A549 (cell line): ENCODE measurements around the gene EIF2B5. TPM values are rescaled to one million over a fixed set of nuclear protein-coding genes. Genes with fewer than 3 reads are reported as not detected.

Experiments
- ATAC-seq, 2 experiments: fragments of 200-7000 bp in 1 of 2; fragments of >200 bp in 1 of 2; cut with Nextera tagmentation in 1 of 2; cut with Tn5 transposase in 1 of 2; 3 replicates each; pipeline versions ENCODE4 v1.8.0 to v1.9.1; 2018 to 2020; ENCODE audit warnings: mild to moderate bottlenecking in 1 of 2, moderate library complexity in 1 of 2
- CTCF ChIA-PET: fragments of 300-600 bp; sonication (Branson Sonifier 250); formaldehyde crosslinking; extraction: SDS; loops from one replicate; lab custom pipeline; 2021; ENCODE audit warnings: antibody characterized with exemption, inconsistent platforms; lab: Yijun Ruan, JAX
- POLR2A ChIA-PET: fragments of 350-600 bp; formaldehyde crosslinking; extraction: SDS; loops from one replicate; lab custom pipeline; 2021; ENCODE audit warnings: antibody characterized with exemption, inconsistent platforms; lab: Yijun Ruan, JAX
- DNase-seq, 2 experiments: peaks; one replicate each; pipeline versions ENCODE4 v3.0.0 to v3.0.0-alpha.2; 2011 to 2016; ENCODE audit warnings: low read depth in 1 of 2, low spot score in 1 of 2
- FAIRE-seq: peaks from 2 replicates; lab custom pipeline; 2011; peaks lifted over from hg19 to GRCh38; lab: Jason Lieb, UNC
- H3K27ac ChIP-seq, 2 experiments: fragments of >200 bp; sonication (Bioruptor Twin); formaldehyde crosslinking; 3 replicates each; pipeline ENCODE4 v1.5.1; 2016 to 2017
- H3K4me1 ChIP-seq: fragments of >200 bp; sonication (Bioruptor Twin); formaldehyde crosslinking; 3 replicates; pipeline ENCODE4 v1.6.1; 2016
- H3K4me2 ChIP-seq: fragments of >200 bp; sonication (Bioruptor Twin); formaldehyde crosslinking; 3 replicates; pipeline ENCODE4 v1.6.1; 2016
- H3K4me3 ChIP-seq: fragments of >200 bp; sonication (Bioruptor Twin); formaldehyde crosslinking; 3 replicates; pipeline ENCODE4 v1.5.1; 2016
- H3K9me3 ChIP-seq: fragments of >200 bp; sonication (Bioruptor Twin); formaldehyde crosslinking; 3 replicates; pipeline ENCODE4 v1.6.1; 2016
- ATOH8 ChIP-seq: fragments of 250-450 bp; sonication (Bioruptor Pico); IDR thresholded peaks from 2 replicates; pipeline ENCODE4 v1.5.0; 2020; ENCODE audit warnings: low read depth, mild to moderate bottlenecking, moderate library complexity
- BCL3 ChIP-seq: fragments of >200 bp; sonication (Bioruptor Twin); formaldehyde crosslinking; IDR thresholded peaks from 3 replicates; pipeline ENCODE4 v1.6.1; 2016
- CBX2 ChIP-seq: fragments of 200-600 bp; sonication (generic); IDR thresholded peaks from 2 replicates; pipeline ENCODE4 v1.6.1; 2016; ENCODE audit warnings: low read depth, mild to moderate bottlenecking, borderline replicate concordance
- CEBPB ChIP-seq, 2 experiments: fragments of >200 bp in 1 of 2; sonication (Bioruptor Twin) in 1 of 2; formaldehyde crosslinking in 1 of 2; IDR thresholded peaks; 2 replicates each; pipeline ENCODE4 v1.6.1; 2012 to 2016
- CHD4 ChIP-seq: fragments of 200-600 bp; sonication (generic); IDR thresholded peaks from 2 replicates; pipeline ENCODE4 v1.6.1; 2016; ENCODE audit warnings: antibody characterized with exemption, mild to moderate bottlenecking, borderline replicate concordance
- CTCF ChIP-seq: fragments of >200 bp; sonication (Bioruptor Twin); formaldehyde crosslinking; IDR thresholded peaks from 3 replicates; pipeline ENCODE4 v1.5.1; 2016
- EHMT2 ChIP-seq: fragments of 200-600 bp; sonication (generic); IDR thresholded peaks from 2 replicates; pipeline ENCODE4 v1.6.1; 2016; ENCODE audit warnings: antibody characterized with exemption, low read depth, mild to moderate bottlenecking, moderate library complexity
- FOSB ChIP-seq: fragments of 250-450 bp; sonication (Bioruptor Pico); IDR thresholded peaks from 2 replicates; pipeline ENCODE4 v1.5.0; 2020; ENCODE audit warnings: mild to moderate bottlenecking, moderate library complexity
- FOSL2 ChIP-seq, 2 experiments: fragments of 450-650 bp in 1 of 2; fragments of >200 bp in 1 of 2; sonication (Bioruptor Twin) in 1 of 2; formaldehyde crosslinking; IDR thresholded peaks; 2 replicates each; pipeline versions ENCODE4 v1.5.0 to v1.6.1; 2016 to 2020; ENCODE audit warnings: mild to moderate bottlenecking in 1 of 2, moderate library complexity in 1 of 2
- HES2 ChIP-seq: fragments of >200 bp; sonication (Bioruptor Twin); formaldehyde crosslinking; IDR thresholded peaks from 2 replicates; pipeline ENCODE4 v1.6.1; 2016
- HEYL ChIP-seq: fragments of 250-450 bp; sonication (Bioruptor Pico); IDR thresholded peaks from 2 replicates; pipeline ENCODE4 v1.8.0; 2021; ENCODE audit warnings: mild to moderate bottlenecking, moderate library complexity
- KDM1A ChIP-seq: fragments of 200-600 bp; sonication (generic); IDR thresholded peaks from 2 replicates; pipeline ENCODE4 v1.6.1; 2016; ENCODE audit warnings: low read depth, mild to moderate bottlenecking
- PBX3 ChIP-seq: IDR thresholded peaks from 2 replicates; pipeline ENCODE4 v1.6.1; 2012
- PHF8 ChIP-seq: fragments of 200-600 bp; sonication (generic); IDR thresholded peaks from 2 replicates; pipeline ENCODE4 v1.6.1; 2016; ENCODE audit warnings: low read depth, mild to moderate bottlenecking, antibody characterized with exemption, moderate library complexity, borderline replicate concordance
- POLR2A ChIP-seq: IDR thresholded peaks from 2 replicates; pipeline ENCODE4 v1.6.1; 2012; ENCODE audit warnings: mild to moderate bottlenecking, low read length
- POLR2AphosphoS2 ChIP-seq: conservative IDR thresholded peaks from 2 replicates; pipeline ENCODE4 v1.6.1; 2012; ENCODE audit warnings: low read length, improper control_type of control experiment, inconsistent platforms
- REST ChIP-seq: fragments of 200-600 bp; sonication (generic); IDR thresholded peaks from 2 replicates; pipeline ENCODE4 v1.6.1; 2016; ENCODE audit warnings: antibody characterized with exemption, mild to moderate bottlenecking, moderate library complexity
- RFX5 ChIP-seq: fragments of 450-650 bp; IDR thresholded peaks from 2 replicates; pipeline ENCODE4 v1.7.1; 2014; ENCODE audit warnings: antibody characterized with exemption, mild to moderate bottlenecking, moderate library complexity
- WGBS: methylation state at CpG from one replicate; pipeline ENCODE4 v1.1.6; 2017; ENCODE audit errors: missing lambda C conversion rate; 5-methylcytosine and 5-hydroxymethylcytosine counted together
- polyA plus RNA-seq, 4 experiments: library from polyadenylated mRNA; depleted of rRNA in 3 of 4; stranded (reverse); fragments of >200 nt; fragmentation: RNase III in 1 of 4; extraction: RNeasy Plus Mini Kit Qiagen cat#74134 plus additional on column Dnase treatment in 1 of 4; gene quantifications; 2 replicates in 3 of 4; 3 replicates in 1 of 4; pipeline ENCODE4 v1.2.3, GENCODE V29; 2011 to 2017
- TF ChIP-seq, protein P1 (sequence below): fragments of 150-350 bp; IDR thresholded peaks from 2 replicates; pipeline ENCODE4 v1.6.1; 2014; ENCODE audit warnings: low read depth, mild to moderate bottlenecking, low read length

The EIF2B5 gene
- polyA plus RNA-seq, 2 of the 4 experiments (the other 2 are of a cell fraction) = 32.1 to 32.7 TPM

DNA sequence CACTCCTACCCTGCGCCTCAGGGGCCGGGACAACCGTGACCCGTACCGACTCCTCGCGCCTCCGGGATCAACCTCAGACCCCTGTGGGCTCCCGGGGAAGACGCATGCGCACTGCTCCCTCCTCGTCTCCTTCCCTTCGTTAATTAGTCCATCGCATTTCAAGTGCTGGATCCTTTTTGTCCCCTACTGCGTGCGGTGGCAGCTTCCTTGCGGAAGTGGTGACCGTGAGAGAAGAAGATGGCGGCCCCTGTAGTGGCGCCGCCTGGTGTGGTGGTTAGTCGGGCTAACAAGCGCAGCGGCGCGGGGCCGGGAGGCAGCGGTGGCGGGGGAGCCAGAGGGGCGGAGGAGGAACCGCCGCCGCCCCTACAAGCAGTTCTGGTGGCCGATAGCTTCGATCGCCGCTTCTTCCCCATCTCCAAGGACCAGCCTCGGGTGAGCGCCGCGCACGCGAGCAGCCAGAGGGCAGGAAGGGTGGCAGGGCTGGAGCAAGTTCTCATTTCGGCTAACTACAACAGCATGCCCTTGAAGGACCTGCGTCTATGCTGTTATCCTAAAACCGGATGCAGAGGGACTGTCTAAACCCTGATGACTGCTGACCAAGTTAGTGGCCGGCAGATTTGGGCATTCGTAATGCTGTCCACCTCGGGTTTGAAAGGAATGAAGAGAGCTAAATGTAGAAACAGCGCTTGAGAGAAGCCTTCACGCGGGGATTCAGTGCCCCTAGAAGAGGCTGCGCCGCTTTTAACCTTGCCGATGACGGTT, at the start of gene EIF2B5 (continued):
- TF ChIP-seq FOSB = no peak
- no peak for TF ChIP-seq RFX5
- no peak for TF ChIP-seq ATOH8
- peak; percentile 73; the same call in 2 of the 3 replicates for TF ChIP-seq BCL3

- FAIRE-seq (no peak), ATAC-seq (no peak), DNase-seq (peak in 1 of 2 experiments; percentile 21)
- ChIA-PET CTCF (no interaction called here), POLR2A (interaction anchor here (0.7 kb wide), 1 partner anchor 11 kb away, joined by 3 read pairs; no protein-coding TSS in a partner anchor)
- H3K4me1 ChIP-seq = no peaks in the 10 kb centered on the region
- H3K4me3 ChIP-seq = no peak overlapping the region
- no peak for TF ChIP-seq RFX5
- TF ChIP-seq CTCF = no peak
- no peak for TF ChIP-seq HEYL
- TF ChIP-seq HES2 = no peak
- no peak for TF ChIP-seq FOSL2 (IDR thresholded peaks at IDR 0.05)
- peak; percentile 72 for TF ChIP-seq FOSL2 (CRISPR knock-in tag; IDR thresholded peaks at IDR 0.05)
- TF ChIP-seq POLR2AphosphoS2 = no peak
- no peak for TF ChIP-seq PBX3
- no peak for TF ChIP-seq POLR2A
- peak in 1 of 2 experiments; percentile 20; a peak in 1 of 4 replicates for TF ChIP-seq CEBPB (IDR thresholded peaks at IDR 0.05)
- no peak overlapping the region for H3K27ac ChIP-seq
- H3K9me3 ChIP-seq = no peaks in the 10 kb centered on the region
- no peak overlapping the region for H3K4me2 ChIP-seq
- WGBS = 7% methylated on average over 3 of the region's 3 CpGs
Observed at GRCh38 chr3:184085389-184085852, 49.7 kb upstream of the EIF2B5 start.

DNA sequence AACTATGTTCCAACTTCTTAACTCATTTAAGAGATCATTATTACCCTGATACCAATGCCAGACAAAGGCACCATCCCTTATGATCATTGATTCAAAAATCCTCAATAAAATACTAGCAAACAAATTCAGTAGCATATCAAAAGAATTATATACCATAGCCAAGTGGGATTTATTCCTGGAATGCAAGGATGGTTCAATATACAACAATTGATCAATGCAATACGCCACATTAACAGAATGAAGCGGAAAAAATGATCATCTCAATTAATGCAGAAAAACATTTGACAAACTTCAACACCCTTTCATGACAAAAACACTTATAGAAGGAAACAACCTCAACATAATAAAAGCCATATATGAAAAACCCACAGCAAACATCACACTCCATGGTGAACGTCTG, 43.0 kb upstream of the EIF2B5 start:
- POLR2A ChIA-PET = no interaction called here
- WGBS = 21% methylated on average over 3 of the region's 3 CpGs
- FAIRE-seq (no peak), ATAC-seq (no peak), DNase-seq (no peak)
- CTCF ChIA-PET = interaction anchor here (0.6 kb wide), 1 partner anchor 267 kb away, joined by 3 read pairs; no protein-coding TSS in a partner anchor
- Histone ChIP-seq H3K27ac (no peak overlapping the region), H3K4me1 (no peaks in the 10 kb centered on the region), H3K4me2 (no peak overlapping the region), H3K4me3 (no peak overlapping the region), H3K9me3 (peaks cover 23% of the 10 kb centered on the region)
- no peak for TF ChIP-seq KDM1A
- no peak for TF ChIP-seq PHF8
- no peak for TF ChIP-seq CBX2
- TF ChIP-seq CEBPB (IDR thresholded peaks at IDR 0.05) = no peak
- no peak for TF ChIP-seq POLR2AphosphoS2
- no peak for TF ChIP-seq CTCF
- TF ChIP-seq CHD4 = no peak
- TF ChIP-seq, protein P1, sequence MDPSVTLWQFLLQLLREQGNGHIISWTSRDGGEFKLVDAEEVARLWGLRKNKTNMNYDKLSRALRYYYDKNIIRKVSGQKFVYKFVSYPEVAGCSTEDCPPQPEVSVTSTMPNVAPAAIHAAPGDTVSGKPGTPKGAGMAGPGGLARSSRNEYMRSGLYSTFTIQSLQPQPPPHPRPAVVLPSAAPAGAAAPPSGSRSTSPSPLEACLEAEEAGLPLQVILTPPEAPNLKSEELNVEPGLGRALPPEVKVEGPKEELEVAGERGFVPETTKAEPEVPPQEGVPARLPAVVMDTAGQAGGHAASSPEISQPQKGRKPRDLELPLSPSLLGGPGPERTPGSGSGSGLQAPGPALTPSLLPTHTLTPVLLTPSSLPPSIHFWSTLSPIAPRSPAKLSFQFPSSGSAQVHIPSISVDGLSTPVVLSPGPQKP = no peak
- no peak for TF ChIP-seq EHMT2
- TF ChIP-seq REST = no peak
